AG10803 (cell line): ENCODE measurements around the gene NLGN3.
A peak's percentile ranks its signal among the peaks of the same experiment; 100 is the strongest.

Experiments used
- DNase-seq: peaks from one replicate; pipeline ENCODE4 v3.0.0; 2010; ENCODE audit warnings: low read depth
- H3K4me3 ChIP-seq: 2 replicates; pipeline ENCODE4 v1.5.1; 2011; ENCODE audit warnings: mild to moderate bottlenecking, low read length, control low read depth
- CTCF ChIP-seq: conservative IDR thresholded peaks from 2 replicates; pipeline ENCODE4 v1.5.1; 2011; ENCODE audit warnings: mild to moderate bottlenecking, low read length, control low read depth, inconsistent platforms

Gene NLGN3

GRCh38 chrX:71184803-71185495 lies 40.3 kb downstream of the NLGN3 start:
- TF ChIP-seq CTCF, result no peak
- no peak for DNase-seq
- no peak overlapping the region for H3K4me3 ChIP-seq

- no peak for DNase-seq
- TF ChIP-seq CTCF, result no peak
- H3K4me3 ChIP-seq, result no peak overlapping the region
These were observed 46.6 kb downstream of the NLGN3 start for GRCh38 chrX:71191248-71191647.

- DNase-seq, result no peak
- H3K4me3 ChIP-seq, result no peak overlapping the region
These were observed 51.5 kb downstream of the NLGN3 start for GRCh38 chrX:71195964-71196649.

GRCh38 chrX:71198066-71198465 lies 53.4 kb downstream of the NLGN3 start:
- no peak for DNase-seq
- TF ChIP-seq CTCF, result no peak
- no peak overlapping the region for H3K4me3 ChIP-seq

More at GRCh38 chrX:71195964-71196649, 51.5 kb downstream of the NLGN3 start:
- no peak for TF ChIP-seq CTCF

GRCh38 chrX:71199252-71200008 lies 54.8 kb downstream of the NLGN3 start:
- H3K4me3 ChIP-seq, result no peak overlapping the region
- DNase-seq, result no peak
- TF ChIP-seq CTCF, result no peak

- peak; percentile 66 for DNase-seq
- no peak for TF ChIP-seq CTCF
- H3K4me3 ChIP-seq, result no peak overlapping the region
These were observed 66.2 kb downstream of the NLGN3 start for GRCh38 chrX:71210816-71211215.
